ENCODE results near the gene TRMU. TPM values are rescaled to one million over a fixed set of nuclear protein-coding genes. Genes with fewer than 3 reads are reported as not detected.

Gene TRMU
- total RNA-seq, 1 experiment from 2014 or later: 48.8 TPM

DNA sequence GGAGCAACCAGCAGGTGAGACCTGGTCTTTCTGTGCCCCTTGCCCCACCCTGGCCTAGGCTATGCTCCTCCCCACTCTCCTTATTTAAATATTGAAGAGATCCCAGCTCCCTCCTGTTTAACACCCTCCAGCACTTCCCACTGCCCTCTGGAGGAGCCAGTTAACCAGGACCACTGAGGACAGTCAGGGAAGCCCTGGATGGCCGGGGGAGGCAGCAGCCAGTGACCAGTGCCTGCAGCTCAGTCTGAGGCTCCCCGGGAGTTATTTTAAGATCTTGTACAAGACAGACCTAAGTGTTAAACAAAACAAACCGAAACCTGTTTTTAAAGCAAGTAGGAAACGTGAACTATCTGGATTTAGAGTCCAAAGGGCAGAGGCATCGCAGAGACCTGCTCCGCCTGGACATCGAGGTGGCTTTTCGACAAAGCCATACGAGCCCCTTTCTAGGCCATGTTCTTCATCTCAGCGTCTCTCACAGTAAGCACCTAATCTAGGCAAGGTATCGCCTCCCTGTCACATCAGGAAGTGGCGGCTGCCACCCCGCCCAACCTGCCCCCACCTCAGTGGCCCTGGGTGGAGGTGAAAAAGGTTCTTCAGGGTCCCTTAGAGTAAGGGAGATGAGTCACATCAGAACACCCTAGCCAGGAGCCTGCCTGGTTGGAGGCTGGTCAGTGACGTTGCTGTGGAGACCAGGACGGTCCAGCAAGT lies 35.2 kb downstream of the TRMU start:
- TF ChIP-seq CTCF (IDR thresholded peaks at IDR 0.05) (no peak), TCF7L2 (IDR thresholded peaks at IDR 0.05; ENCODE audit: low read depth, low read length) (no peak), POLR2AphosphoS5 (IDR thresholded peaks at IDR 0.05; ENCODE audit: low read depth, low read length) (no peak), SIN3A (IDR thresholded peaks at IDR 0.05; ENCODE audit: borderline replicate concordance, insufficient read depth, low read depth, low read length) (no peak), REST (IDR thresholded peaks at IDR 0.05; ENCODE audit: insufficient read depth in 1 of 2, low read depth in 2 of 2, low read length in 1 of 2) (no peak)
- intact Hi-C loops (cut with micrococcal nuclease; ENCODE audit: unreplicated experiment): no loop called here
- H3K4me1 ChIP-seq (ENCODE audit: control insufficient read depth, insufficient read depth, low read length): no peaks in the 10 kb centered on the region
- no peak for DNase-seq (ENCODE audit: low read depth, low spot score)
- no peak overlapping the region for H3K4me3 ChIP-seq (ENCODE audit: low read depth in 2 of 2, low read length in 2 of 2)
- ChIA-PET CTCF (no interaction called here), POLR2A (no interaction called here)
- in situ Hi-C loops (cut with HindIII; ENCODE audit: low pct_unique_long_range_greater_than_20kb, low sequenced_read_pairs): no loop called here
- no peak for ATAC-seq
- H3K27me3 ChIP-seq (ENCODE audit: control insufficient read depth, insufficient read depth, low read length): no peaks in the 10 kb centered on the region
- no TSS peak for BruUV-seq (replicated peaks)
- H3K36me3 ChIP-seq (ENCODE audit: control insufficient read depth, insufficient read depth, low read length): no peaks in the 10 kb centered on the region
- H3K9me3 ChIP-seq (ENCODE audit: control insufficient read depth, insufficient read depth, low read depth, low read length): no peaks in the 10 kb centered on the region
- no peak overlapping the region for H3K27ac ChIP-seq (ENCODE audit: low read length)

GRCh38 chr22:46371623-46372226 lies 36.2 kb downstream of the TRMU start:
- intact Hi-C loops (cut with micrococcal nuclease; ENCODE audit: unreplicated experiment): no loop called here
- H3K4me1 ChIP-seq (ENCODE audit: control insufficient read depth, insufficient read depth, low read length): no peaks in the 10 kb centered on the region
- no peak overlapping the region for H3K27ac ChIP-seq (ENCODE audit: low read length)
- CTCF ChIA-PET: no interaction called here
- TF ChIP-seq SIN3A (IDR thresholded peaks at IDR 0.05; ENCODE audit: borderline replicate concordance, insufficient read depth, low read depth, low read length): no peak
- TF ChIP-seq CTCF (IDR thresholded peaks at IDR 0.05): no peak
- TF ChIP-seq REST (IDR thresholded peaks at IDR 0.05; ENCODE audit: insufficient read depth in 1 of 2, low read depth in 2 of 2, low read length in 1 of 2): no peak
- TF ChIP-seq TCF7L2 (IDR thresholded peaks at IDR 0.05; ENCODE audit: low read depth, low read length): no peak
- no peak for TF ChIP-seq POLR2AphosphoS5 (IDR thresholded peaks at IDR 0.05; ENCODE audit: low read depth, low read length)
- H3K27me3 ChIP-seq (ENCODE audit: control insufficient read depth, insufficient read depth, low read length): no peaks in the 10 kb centered on the region
- ATAC-seq (no peak), DNase-seq (ENCODE audit: low read depth, low spot score) (no peak)
- H3K36me3 ChIP-seq (ENCODE audit: control insufficient read depth, insufficient read depth, low read length): no peaks in the 10 kb centered on the region
- H3K4me3 ChIP-seq (ENCODE audit: low read depth in 2 of 2, low read length in 2 of 2): no peak overlapping the region
- BruUV-seq (replicated peaks): no TSS peak
- in situ Hi-C loops (cut with HindIII; ENCODE audit: low pct_unique_long_range_greater_than_20kb, low sequenced_read_pairs): no loop called here
- POLR2A ChIA-PET: no interaction called here
- H3K9me3 ChIP-seq (ENCODE audit: control insufficient read depth, insufficient read depth, low read depth, low read length): no peaks in the 10 kb centered on the region
